Thyroid gland (tissue), 4 donors: ENCODE results near the gene GTF2H1. TPM values are rescaled to one million over a fixed set of nuclear protein-coding genes. Genes with fewer than 3 reads are reported as not detected.

Source experiments
- DNase-seq, 2 donors: peaks; one replicate each; pipeline ENCODE4 v3.0.0-alpha.2; 2019
- H3K27ac ChIP-seq, 3 donors: fragments of 200-600 bp; sonication (generic); 1 replicate in 2 of 3; 2 replicates in 1 of 3; pipeline ENCODE4 v1.5.1; 2016 to 2019; ENCODE audit warnings: mild to moderate bottlenecking in 1 of 3, moderate library complexity in 1 of 3
- H3K27me3 ChIP-seq: fragments of 200-600 bp; sonication (generic); one replicate; pipeline ENCODE4 v1.5.1; 2019
- H3K36me3 ChIP-seq, 2 donors: fragments of 200-600 bp; sonication (generic); one replicate each; pipeline ENCODE4 v1.5.1; 2016 to 2019
- H3K4me1 ChIP-seq, 2 donors: fragments of 200-600 bp; sonication (generic); one replicate each; pipeline ENCODE4 v1.5.1; 2017 to 2019
- H3K4me3 ChIP-seq, 3 donors: fragments of 200-600 bp; sonication (generic); replicated peaks in 1 of 3; 1 replicate in 2 of 3; 2 replicates in 1 of 3; pipeline ENCODE4 v1.5.1; 2016; ENCODE audit warnings: mild to moderate bottlenecking in 1 of 3
- H3K9me3 ChIP-seq: fragments of 200-600 bp; sonication (generic); one replicate; pipeline ENCODE4 v1.5.1; 2017
- CTCF ChIP-seq, 6 experiments: fragments of 200-600 bp in 3 of 6; fragments of 450-650 bp in 3 of 6; sonication (generic) in 3 of 6; IDR thresholded peaks; one replicate each; pipeline ENCODE4 v1.5.1; 2016 to 2019; ENCODE audit warnings: antibody characterized with exemption in 6 of 6, mild to moderate bottlenecking in 2 of 6, inconsistent platforms in 1 of 6, moderate library complexity in 1 of 6
- POLR2A ChIP-seq, 2 donors: fragments of 450-650 bp; IDR thresholded peaks; one replicate each; pipeline ENCODE4 v1.6.1; 2017; ENCODE audit warnings: antibody characterized with exemption in 2 of 2, mild to moderate bottlenecking in 2 of 2, moderate library complexity in 1 of 2
- WGBS, 2 donors: methylation state at CpG; one replicate each; pipeline ENCODE4 v1.1.5; 2017; 5-methylcytosine and 5-hydroxymethylcytosine counted together
- intact Hi-C: fragments of 100-400 bp; cut with DNase I; formaldehyde crosslinking; loops from one replicate; pipeline ENCODE4 v1.15.1; 2023
- microRNA-seq: library from miRNA; unstranded; fragments of <30 nt; microRNA quantifications from one replicate; pipeline ENCODE4, GENCODE V29; 2016
- small RNA-seq: library from RNA; depleted of rRNA; stranded (forward); fragments of <200 nt; gene quantifications from one replicate; pipeline ENCODE3, GENCODE V24; 2016
- total RNA-seq, 4 donors: library from RNA; depleted of rRNA; stranded (reverse); fragments of >200 nt; gene quantifications; one replicate each; pipeline ENCODE4 v1.2.3, GENCODE V29; 2016

Gene GTF2H1
- total RNA-seq, 4 donors from 2014 or later, result 61.9 to 81.4 (median 72.4) TPM

GRCh38 chr11:18408558-18409291, 86.4 kb downstream of the GTF2H1 start:
- H3K27me3 ChIP-seq, result no peaks in the 10 kb centered on the region
- DNase-seq, result no peak
- H3K4me1 ChIP-seq, result no peaks in the 10 kb centered on the region
- no peaks in the 10 kb centered on the region for H3K9me3 ChIP-seq
- H3K36me3 ChIP-seq, result peaks cover 48 to 50% of the 10 kb centered on the region in 2 donors
- no peak overlapping the region for H3K27ac ChIP-seq
- no peak overlapping the region for H3K4me3 ChIP-seq
- intact Hi-C loops, result no loop called here
- TF ChIP-seq POLR2A (IDR thresholded peaks at IDR 0.05) (no peak), CTCF (IDR thresholded peaks at IDR 0.05) (no peak)
- WGBS, 2 donors, result 93 to 97% methylated on average over 9 of the region's 9 CpGs

- 88 to 90% methylated on average over 3 of the region's 3 CpGs for WGBS, 2 donors
- intact Hi-C loops, result no loop called here
- Histone ChIP-seq H3K9me3 (no peaks in the 10 kb centered on the region), H3K36me3 (no peaks in the 10 kb centered on the region), H3K4me1 (no peaks in the 10 kb centered on the region), H3K27ac (no peak overlapping the region), H3K4me3 (no peak overlapping the region), H3K27me3 (no peaks in the 10 kb centered on the region)
- no peak for TF ChIP-seq CTCF (IDR thresholded peaks at IDR 0.05)
- TF ChIP-seq POLR2A (IDR thresholded peaks at IDR 0.05), result no peak
- no peak for DNase-seq
Measured at GRCh38 chr11:18416459-18416858, 94.1 kb downstream of the GTF2H1 start.

Small RNAs within 50 kb of the gene (microRNA-seq; reads per million reads assigned to microRNA genes)
- not detected for gene MIR3159

Small RNAs within 50 kb of the gene (small RNA-seq; reads per million reads assigned to genes)
- not detected for gene MIR3159

Other genes starting within 250 kb of the GTF2H1 start
- gene SAAL1, start 216.5 kb upstream of the GTF2H1 start, total RNA-seq, result 10 to 100 TPM in 3 of 4 donors, 1 to 10 TPM in 1; 8.1 to 14.3 (median 12.4) TPM
- not detected for gene MRGPRX3, start 190.0 kb upstream of the GTF2H1 start, total RNA-seq
- not detected for gene MRGPRX4, start 149.7 kb upstream of the GTF2H1 start, total RNA-seq
- gene SAA4, start 85.8 kb upstream of the GTF2H1 start, total RNA-seq, result not detected
- 1 to 10 TPM in 1 of 4 donors, not detected in 3; 6.6 TPM for gene SAA2, start 73.9 kb upstream of the GTF2H1 start, total RNA-seq
- gene SAA1, start 56.3 kb upstream of the GTF2H1 start, total RNA-seq, result 10 to 100 TPM in 1 of 4 donors, 1 to 10 TPM in 1, not detected in 2; 2.9 to 25.7 TPM
- gene HPS5, start 427 bp upstream of the GTF2H1 start, total RNA-seq, result 10 to 100 TPM; 21.0 to 26.7 (median 24.2) TPM
- gene LDHA, start 72.0 kb downstream of the GTF2H1 start, total RNA-seq, result 100 to 1,000 TPM; 268 to 456 (median 345) TPM
- under 1 TPM in 1 of 4 donors, not detected in 3; 0.40 TPM for gene LDHC, start 89.8 kb downstream of the GTF2H1 start, total RNA-seq
- not detected for gene LDHAL6A, start 133.3 kb downstream of the GTF2H1 start, total RNA-seq
- gene TSG101, start 204.4 kb downstream of the GTF2H1 start, total RNA-seq, result 100 to 1,000 TPM in 2 of 4 donors, 10 to 100 TPM in 2; 71.5 to 147 (median 99.3) TPM